ENCODE results near the gene MGRN1.
A peak's percentile ranks its signal among the peaks of the same experiment; 100 is the strongest.

MGRN1 gene

GRCh38 chr16:4656695-4657686 lies 32.4 kb downstream of the MGRN1 start:
- no peak for TF ChIP-seq RAD21 (IDR thresholded peaks at IDR 0.05; ENCODE audit: low read depth)
- no peak for TF ChIP-seq TCF12 (IDR thresholded peaks at IDR 0.05; ENCODE audit: low read depth)
- no peak for TF ChIP-seq CREB1 (IDR thresholded peaks at IDR 0.05; ENCODE audit: low read depth)

- TF ChIP-seq NFIC (IDR thresholded peaks at IDR 0.05) (no peak), ZBTB7A (IDR thresholded peaks at IDR 0.05; ENCODE audit: low read depth) (no peak), TEAD4 (IDR thresholded peaks at IDR 0.05) (no peak), EP300 (IDR thresholded peaks at IDR 0.05; ENCODE audit: borderline replicate concordance) (no peak), REST (IDR thresholded peaks at IDR 0.05; ENCODE audit: low read depth) (no peak), CEBPB (IDR thresholded peaks at IDR 0.05) (no peak), USF1 (IDR thresholded peaks at IDR 0.05) (no peak), CREB1 (IDR thresholded peaks at IDR 0.05; ENCODE audit: low read depth) (no peak), YY1 (IDR thresholded peaks at IDR 0.05; ENCODE audit: low read depth) (no peak), MAX (IDR thresholded peaks at IDR 0.05) (no peak), FOXM1 (IDR thresholded peaks at IDR 0.05; ENCODE audit: borderline replicate concordance, low read depth) (no peak), RAD21 (IDR thresholded peaks at IDR 0.05; ENCODE audit: low read depth) (no peak), EGR1 (IDR thresholded peaks at IDR 0.05) (no peak), TCF12 (IDR thresholded peaks at IDR 0.05; ENCODE audit: low read depth) (no peak), TAF1 (IDR thresholded peaks at IDR 0.05; ENCODE audit: low read depth) (no peak)
These were observed 35.0 kb downstream of the MGRN1 start for GRCh38 chr16:4659363-4660353.

GRCh38 chr16:4660454-4661007 lies 35.9 kb downstream of the MGRN1 start:
- TF ChIP-seq TEAD4 (IDR thresholded peaks at IDR 0.05), result no peak
- TF ChIP-seq EGR1 (IDR thresholded peaks at IDR 0.05), result peak; percentile 66

GRCh38 chr16:4661661-4662060 lies 37.0 kb downstream of the MGRN1 start:
- TF ChIP-seq YY1 (IDR thresholded peaks at IDR 0.05; ENCODE audit: low read depth), result no peak
- TF ChIP-seq ZBTB7A (IDR thresholded peaks at IDR 0.05; ENCODE audit: low read depth), result no peak
- no peak for TF ChIP-seq MAX (IDR thresholded peaks at IDR 0.05)
- no peak for TF ChIP-seq EP300 (IDR thresholded peaks at IDR 0.05; ENCODE audit: borderline replicate concordance)
- no peak for TF ChIP-seq TCF12 (IDR thresholded peaks at IDR 0.05; ENCODE audit: low read depth)
- no peak for TF ChIP-seq CREB1 (IDR thresholded peaks at IDR 0.05; ENCODE audit: low read depth)
- TF ChIP-seq NFIC (IDR thresholded peaks at IDR 0.05), result no peak
- TF ChIP-seq EGR1 (IDR thresholded peaks at IDR 0.05), result no peak
- TF ChIP-seq TEAD4 (IDR thresholded peaks at IDR 0.05), result no peak
- no peak for TF ChIP-seq REST (IDR thresholded peaks at IDR 0.05; ENCODE audit: low read depth)
- TF ChIP-seq RAD21 (IDR thresholded peaks at IDR 0.05; ENCODE audit: low read depth), result no peak
- TF ChIP-seq USF1 (IDR thresholded peaks at IDR 0.05), result no peak
- TF ChIP-seq CEBPB (IDR thresholded peaks at IDR 0.05), result no peak
- TF ChIP-seq FOXM1 (IDR thresholded peaks at IDR 0.05; ENCODE audit: borderline replicate concordance, low read depth), result no peak
- TF ChIP-seq TAF1 (IDR thresholded peaks at IDR 0.05; ENCODE audit: low read depth), result no peak

DNA sequence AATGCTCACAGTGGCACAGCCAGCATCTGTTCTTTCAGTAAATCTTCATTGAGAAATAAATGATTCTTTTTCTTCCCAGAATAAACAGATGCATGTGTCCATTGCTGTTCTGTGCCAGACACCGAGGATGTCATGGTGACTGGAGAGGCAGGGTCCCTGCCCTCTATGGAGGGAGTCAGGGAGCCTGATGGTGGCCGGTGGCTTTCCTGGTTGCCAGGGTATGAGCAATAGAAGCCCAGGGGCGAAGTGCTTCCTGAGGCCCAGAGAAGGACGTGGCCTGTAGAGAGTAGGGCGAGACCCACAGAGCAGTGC lies 38.8 kb downstream of the MGRN1 start:
- TF ChIP-seq CEBPB (IDR thresholded peaks at IDR 0.05) (no peak), TAF1 (IDR thresholded peaks at IDR 0.05; ENCODE audit: low read depth) (no peak), TEAD4 (IDR thresholded peaks at IDR 0.05) (no peak)

Measured in Ishikawa (cell line).